Stimulated activated CD4-positive, alpha-beta T cell treated with anti-CD3 and anti-CD28 coated beads, Interleukin-2, amount 100 ng/mL, for 4 hours (primary cell): ENCODE measurements around the gene NT5C1A.

ENCODE experiments used
- DNase-seq: peaks from one replicate; pipeline ENCODE4 v3.0.0-alpha.2; 2020; ENCODE audit warnings: low read depth

Gene NT5C1A

DNA sequence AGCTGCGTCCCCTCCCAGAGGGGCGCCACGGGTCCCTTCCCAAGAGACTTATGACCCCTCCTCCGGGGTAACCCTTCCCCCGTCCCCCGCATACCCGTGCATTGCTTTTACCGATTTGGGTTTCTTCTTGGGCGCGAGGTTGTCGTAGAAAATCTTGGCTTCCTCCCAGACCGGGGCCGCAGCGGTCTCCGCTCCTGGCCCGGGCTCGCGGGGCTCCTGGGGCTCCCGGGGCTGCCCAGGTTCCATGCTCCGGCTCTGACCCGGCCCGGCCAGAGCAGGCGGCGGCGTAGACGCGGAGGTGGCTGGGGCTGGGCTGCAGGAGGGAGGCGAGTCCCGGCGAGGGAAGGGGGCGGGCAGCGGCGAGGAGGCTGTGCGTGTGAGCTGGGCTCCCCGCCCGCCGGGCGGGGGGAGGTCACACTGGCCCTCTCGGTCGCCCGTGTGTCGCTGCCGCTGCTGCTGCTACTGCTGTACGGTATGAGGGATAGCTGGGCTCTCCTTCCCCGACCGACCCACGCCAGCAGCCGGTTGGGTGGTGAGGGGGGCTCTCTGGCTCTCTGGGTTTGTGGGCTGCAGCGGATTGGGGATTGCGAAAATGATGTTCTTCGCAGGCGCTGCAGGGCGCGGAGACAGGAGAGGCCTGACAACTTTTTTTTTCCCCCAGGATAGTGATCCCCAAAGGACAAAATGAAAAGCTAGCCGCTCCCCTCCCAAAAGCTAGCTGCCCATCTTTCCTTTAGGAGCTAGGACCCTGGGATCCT, at the start of gene NT5C1A:
Gene NT5C1A (minus strand): TSS at position 315 of the 758 bp plus-strand sequence. CDS start 69 bp downstream, at position 246.
- no peak for DNase-seq

GRCh38 chr1:39721664-39722063, 49.8 kb upstream of the NT5C1A start:
- DNase-seq, result no peak

DNA sequence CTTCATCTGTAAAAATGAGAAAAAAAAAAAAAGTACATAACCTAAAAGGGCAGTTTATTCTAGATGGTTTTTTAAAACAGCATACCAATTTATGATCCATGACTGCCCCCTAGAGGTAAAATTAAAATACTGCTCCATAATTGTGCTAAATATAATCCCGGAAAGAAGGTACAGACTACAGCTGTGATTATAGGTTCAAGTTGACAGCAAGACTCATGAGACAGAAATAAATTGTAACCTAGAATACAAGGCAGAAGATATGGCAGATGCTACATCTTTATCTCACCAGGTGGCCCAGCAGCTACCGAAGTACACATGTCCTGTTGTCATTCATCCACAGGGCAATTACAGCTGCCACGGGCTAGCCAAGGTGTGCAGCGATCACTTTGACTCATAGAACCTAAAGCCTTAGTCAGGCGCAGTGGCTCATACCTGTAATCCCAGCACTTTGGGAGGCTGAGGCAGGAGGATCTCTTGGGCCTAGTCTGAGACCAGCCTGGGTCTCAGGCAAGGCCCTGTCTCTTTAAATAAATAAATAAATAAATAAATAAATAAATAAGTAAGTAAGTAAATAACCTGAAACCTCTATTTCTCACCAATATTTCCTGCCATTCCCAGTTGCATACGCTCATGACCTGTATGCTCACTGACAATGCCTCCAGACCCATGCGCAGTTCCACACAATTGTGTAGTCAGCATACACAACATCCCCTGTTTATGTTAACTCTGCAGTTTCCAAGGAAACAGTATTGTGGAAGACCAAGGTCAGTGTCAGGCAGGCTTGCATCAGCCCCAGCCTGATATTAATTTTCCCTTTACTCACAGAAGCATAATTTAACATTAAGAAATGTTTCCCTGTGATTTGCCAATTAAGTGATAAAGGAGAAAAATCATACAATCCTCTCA, 48.4 kb upstream of the NT5C1A start:
- no peak for DNase-seq

DNA sequence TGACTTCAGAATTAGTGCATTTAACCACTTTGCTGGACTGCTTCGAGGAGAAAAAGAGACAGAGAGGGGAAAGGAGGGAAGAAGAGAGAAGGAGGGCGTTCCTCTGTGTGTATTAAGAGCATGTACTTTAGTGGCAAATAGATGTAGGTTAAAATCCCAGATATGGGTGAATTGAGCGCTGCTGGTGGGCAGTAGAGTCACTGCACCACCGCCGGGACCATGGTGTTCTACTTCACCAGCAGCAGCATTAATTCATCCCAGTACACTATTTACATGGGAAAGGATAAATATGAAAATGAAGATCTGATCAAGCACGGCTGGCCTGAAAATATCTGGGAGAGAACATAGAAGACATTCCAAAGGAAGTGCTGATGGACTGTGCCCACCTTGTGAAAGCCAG, 45.9 kb upstream of the NT5C1A start:
- no peak for DNase-seq

- DNase-seq, result no peak
Observed at GRCh38 chr1:39713557-39713956, 41.6 kb upstream of the NT5C1A start.

GRCh38 chr1:39711966-39712340, 40.0 kb upstream of the NT5C1A start:
- no peak for DNase-seq

DNA sequence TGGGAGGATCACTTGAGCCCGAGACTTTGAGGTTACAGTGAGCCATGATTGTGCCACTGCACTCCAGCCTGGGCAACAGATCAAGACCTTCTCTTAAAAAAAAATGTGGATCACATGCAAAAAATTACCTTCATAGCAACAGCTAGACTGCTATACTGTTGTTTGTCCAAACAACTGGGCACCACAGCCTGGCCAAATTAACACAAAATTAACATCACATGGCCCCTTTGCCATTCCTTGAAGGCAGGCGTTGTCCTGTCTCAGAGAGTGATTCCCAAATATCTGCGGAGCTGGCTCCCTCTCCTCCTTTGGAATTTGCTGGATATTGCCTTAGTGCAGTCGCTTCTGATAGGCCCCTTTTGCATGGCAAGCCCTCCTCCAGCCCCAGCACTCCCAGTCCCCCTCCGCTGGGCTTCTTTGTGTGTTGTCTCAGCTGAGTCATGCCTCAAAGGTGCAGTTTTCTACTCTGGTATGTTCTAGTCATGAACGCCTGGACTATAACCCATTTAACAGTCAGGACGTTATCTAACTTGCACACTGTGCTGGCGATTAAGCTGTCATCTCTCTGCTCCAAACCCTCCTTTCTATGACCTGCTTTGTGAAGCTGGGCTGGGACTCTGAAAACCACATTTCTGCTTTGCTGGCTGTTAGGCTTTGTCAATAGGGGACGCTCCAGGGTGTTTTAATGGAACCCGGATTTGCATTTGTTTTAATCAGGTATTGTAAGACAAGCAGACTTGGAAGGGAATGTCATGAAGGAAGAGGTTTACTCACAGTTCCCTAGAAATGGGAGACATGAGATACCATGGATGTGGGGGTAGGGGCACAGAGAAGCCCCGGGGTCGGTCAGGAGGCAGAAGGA, 39.4 kb upstream of the NT5C1A start:
- no peak for DNase-seq

GRCh38 chr1:39707506-39707905, 35.6 kb upstream of the NT5C1A start:
- DNase-seq, result no peak

DNA sequence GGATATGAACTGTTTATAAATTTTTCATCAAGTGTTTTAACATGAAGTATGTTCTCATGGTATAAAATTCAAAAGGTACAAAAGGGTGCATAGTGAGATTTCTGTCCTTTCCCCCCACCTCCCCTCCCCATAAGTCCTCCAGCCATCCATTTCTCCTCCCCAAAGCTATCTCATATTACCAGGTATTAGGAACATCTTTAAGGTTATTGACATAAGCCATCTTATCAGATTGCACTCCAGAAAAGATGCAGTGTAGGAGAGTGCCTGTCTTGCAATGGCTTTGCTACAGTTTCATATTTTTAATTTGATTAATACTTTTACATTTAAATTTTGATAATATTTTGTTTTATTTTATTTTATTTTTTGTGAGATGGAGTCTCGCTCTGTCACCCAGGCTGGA, 32.9 kb upstream of the NT5C1A start:
- DNase-seq, result no peak

DNA sequence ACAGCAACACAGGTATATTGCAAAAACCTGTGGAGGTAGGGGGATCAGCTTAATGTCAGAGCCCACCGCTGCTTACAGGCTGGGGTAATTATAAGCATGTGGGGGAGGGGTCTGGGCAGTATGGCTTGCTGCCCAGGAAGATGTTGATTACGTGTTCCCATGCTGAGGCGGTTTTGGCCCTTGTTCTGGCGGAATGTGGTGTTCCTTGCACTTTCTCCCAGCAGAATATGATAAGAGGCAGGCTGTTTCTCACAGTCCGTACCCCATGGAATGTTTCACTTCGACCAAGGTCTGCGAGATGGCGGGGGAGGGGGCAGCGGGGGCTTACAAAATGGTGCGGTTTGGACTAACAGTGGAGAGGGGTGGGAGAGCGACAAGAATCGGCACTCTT, 29.1 kb upstream of the NT5C1A start:
- DNase-seq, result no peak

GRCh38 chr1:39700348-39700747, 28.4 kb upstream of the NT5C1A start:
- no peak for DNase-seq

GRCh38 chr1:39699419-39699818, 27.5 kb upstream of the NT5C1A start:
- no peak for DNase-seq

DNA sequence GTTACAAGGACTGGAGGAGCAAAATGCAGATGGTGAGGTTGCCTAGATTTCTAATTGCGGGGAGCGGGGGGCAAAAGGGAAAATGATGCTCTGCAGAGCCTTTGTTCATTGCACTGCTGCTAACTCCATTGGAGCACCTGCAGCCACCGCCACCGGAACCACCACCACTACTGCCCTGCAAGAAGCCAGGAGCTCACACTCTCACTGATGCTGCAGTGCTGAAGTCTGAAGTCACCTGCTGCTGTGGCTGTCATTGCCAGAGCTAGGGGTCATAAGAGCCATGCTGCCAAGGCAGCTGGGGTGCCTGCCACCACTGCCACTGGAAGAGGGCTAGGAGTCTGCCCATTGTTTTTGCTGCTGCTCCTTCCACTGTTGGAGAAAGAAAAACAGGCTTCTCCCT, 26.7 kb upstream of the NT5C1A start:
- DNase-seq, result no peak

- no peak for DNase-seq
Observed at GRCh38 chr1:39696448-39696847, 24.5 kb upstream of the NT5C1A start.

DNA sequence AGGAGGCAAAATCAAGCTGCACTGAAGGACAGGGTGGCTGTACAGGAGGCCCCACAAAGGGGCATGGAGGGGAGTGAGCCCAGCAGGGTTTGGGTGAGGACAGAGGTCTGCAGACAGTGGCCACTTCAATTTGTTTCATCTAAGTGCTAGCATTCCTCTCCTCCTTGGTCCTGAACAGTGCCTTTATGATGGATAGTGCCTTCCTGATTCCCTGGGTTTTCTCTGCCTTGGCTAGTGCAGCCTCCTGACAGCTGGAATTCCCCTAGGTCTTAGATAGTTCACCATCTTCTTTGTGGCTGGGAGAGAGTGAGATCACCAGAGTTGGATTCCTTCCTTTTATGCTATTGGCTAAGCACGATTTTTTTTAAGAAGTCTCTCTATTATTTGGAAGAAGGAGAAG, 23.1 kb upstream of the NT5C1A start:
- no peak for DNase-seq

DNA sequence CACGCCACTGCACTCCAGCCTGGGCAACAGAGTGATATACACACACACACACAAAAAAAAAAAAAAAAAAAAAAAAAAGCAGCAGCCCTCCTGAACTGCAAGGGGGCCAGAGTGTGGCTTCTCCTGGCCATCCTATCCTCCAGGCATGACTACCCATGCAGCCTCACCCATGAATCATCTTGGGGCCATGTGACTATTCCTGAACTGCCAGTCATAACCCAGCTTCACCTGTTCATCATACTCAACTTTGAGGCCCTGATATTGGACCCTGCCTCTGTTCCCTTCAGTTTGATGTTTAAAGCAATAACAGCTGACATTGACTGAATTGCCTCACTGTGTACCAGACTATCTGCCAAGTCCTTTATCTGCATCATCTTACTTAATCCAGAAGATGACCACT, 22.1 kb upstream of the NT5C1A start:
- DNase-seq, result no peak

GRCh38 chr1:39692152-39693074, 20.5 kb upstream of the NT5C1A start:
- no peak for DNase-seq

GRCh38 chr1:39691383-39692151, 19.7 kb upstream of the NT5C1A start, which contains the start of gene HPCAL4:
HPCAL4 (minus strand) TSS chr1:39691433; CDS start chr1:39684603, 6,830 bp downstream.
- DNase-seq, result peak; percentile 89

DNA sequence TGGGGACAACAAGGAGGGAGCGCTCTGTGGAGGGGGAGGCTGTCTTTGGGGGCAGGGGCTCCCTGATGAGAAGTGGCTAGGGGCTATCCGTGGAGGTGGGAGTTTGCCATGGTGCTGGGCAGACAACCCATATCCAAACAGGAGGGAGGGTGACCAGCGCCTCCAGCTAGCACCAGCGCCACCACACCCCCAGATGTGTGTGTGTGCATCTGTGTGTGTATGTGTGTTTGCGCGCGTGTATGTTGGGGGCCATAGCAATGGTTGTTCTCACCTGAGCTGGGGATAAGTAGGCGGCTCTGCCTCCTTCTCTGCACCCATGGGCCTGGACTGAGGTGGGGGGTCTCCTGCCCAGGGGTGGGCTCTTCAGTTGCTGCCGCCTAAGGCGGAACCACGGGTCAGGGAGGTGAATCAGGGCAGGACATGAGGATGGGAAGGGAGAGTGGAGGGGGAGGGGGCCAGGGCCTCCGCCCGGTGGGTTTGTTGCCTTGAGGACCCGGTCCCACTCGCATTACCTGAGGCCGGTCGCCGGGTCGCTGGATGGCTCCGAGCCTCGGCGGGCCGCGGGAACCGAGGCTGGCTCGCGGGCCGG, 19.0 kb upstream of the NT5C1A start:
- DNase-seq, result no peak

DNA sequence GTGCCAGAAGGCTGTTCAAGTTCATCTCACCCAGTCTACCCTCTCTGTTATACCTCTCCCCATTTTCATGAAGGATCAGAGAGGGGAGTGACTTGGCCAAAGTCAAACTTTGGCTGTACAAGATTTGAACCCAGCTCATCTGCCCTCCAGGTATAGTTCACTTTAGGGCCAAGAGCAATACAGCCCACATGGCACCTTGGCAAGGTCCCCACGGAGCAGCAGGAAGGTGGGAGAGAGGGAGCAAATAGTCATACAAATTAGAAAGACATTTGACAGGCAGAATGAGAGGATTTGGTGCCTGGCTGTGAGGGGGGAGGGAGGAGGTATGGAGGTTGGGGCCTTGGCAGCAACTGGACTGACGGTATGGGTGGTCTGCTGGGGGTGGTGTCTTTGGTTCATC, 18.3 kb upstream of the NT5C1A start:
- DNase-seq, result no peak
